ENCODE results near the gene CHST15.
"Not testable (repeated sequence)": the region's sequence is repeated elsewhere in the genome, so short reads cannot be mapped to it uniquely, and the experiment has no call there.

CHST15 gene

GRCh38 chr10:124095096-124095495 lies 1.7 kb upstream of the CHST15 start:
- H3K79me2 ChIP-seq (ENCODE audit: insufficient read depth, low read length) = no peaks in the 10 kb centered on the region
- no peak overlapping the region for H3K4me2 ChIP-seq (ENCODE audit: low read depth, low read length, poor library complexity, severe bottlenecking)
- H4K20me1 ChIP-seq (ENCODE audit: insufficient read depth, low read length, poor library complexity, severe bottlenecking) = no peaks in the 10 kb centered on the region
- H3K4me1 ChIP-seq (ENCODE audit: insufficient read depth, low read length, poor library complexity, severe bottlenecking) = no peaks in the 10 kb centered on the region
- no peaks in the 10 kb centered on the region for H3K9me3 ChIP-seq (ENCODE audit: insufficient read depth, low read depth, low read length)
- H3K4me3 ChIP-seq (ENCODE audit: low read length, poor library complexity, severe bottlenecking) = no peak overlapping the region
- H3K36me3 ChIP-seq (ENCODE audit: insufficient read depth, low read length) = no peaks in the 10 kb centered on the region
- TF ChIP-seq CTCF (conservative IDR thresholded peaks at IDR 0.05; ENCODE audit: low read length) (no peak), EZH2phosphoT487 (IDR thresholded peaks at IDR 0.05; ENCODE audit: borderline replicate concordance) (no peak)
- no peaks in the 10 kb centered on the region for H3F3A ChIP-seq (ENCODE audit: low read depth)
- H2AFZ ChIP-seq (ENCODE audit: low read length) = no peak overlapping the region
- H3K27me3 ChIP-seq (ENCODE audit: insufficient read depth, low read length, poor library complexity, severe bottlenecking) = no peaks in the 10 kb centered on the region
- no peak overlapping the region for H3K9ac ChIP-seq (ENCODE audit: low read depth, low read length, poor library complexity, severe bottlenecking)
- no peaks in the 10 kb centered on the region for H3K9me2 ChIP-seq (replicated peaks; ENCODE audit: low read depth, low read length)

GRCh38 chr10:124094419-124094785 lies 1.0 kb upstream of the CHST15 start:
- no peaks in the 10 kb centered on the region for H3K9me3 ChIP-seq (ENCODE audit: insufficient read depth, low read depth, low read length)
- no peaks in the 10 kb centered on the region for H3K79me2 ChIP-seq (ENCODE audit: insufficient read depth, low read length)
- H3K4me1 ChIP-seq (ENCODE audit: insufficient read depth, low read length, poor library complexity, severe bottlenecking) = no peaks in the 10 kb centered on the region
- H3K4me3 ChIP-seq (ENCODE audit: low read length, poor library complexity, severe bottlenecking) = no peak overlapping the region
- TF ChIP-seq EZH2phosphoT487 (IDR thresholded peaks at IDR 0.05; ENCODE audit: borderline replicate concordance) = no peak
- TF ChIP-seq CTCF (conservative IDR thresholded peaks at IDR 0.05; ENCODE audit: low read length) = no peak
- H3K36me3 ChIP-seq (ENCODE audit: insufficient read depth, low read length) = no peaks in the 10 kb centered on the region
- no peak overlapping the region for H3K4me2 ChIP-seq (ENCODE audit: low read depth, low read length, poor library complexity, severe bottlenecking)
- no peak overlapping the region for H3K9ac ChIP-seq (ENCODE audit: low read depth, low read length, poor library complexity, severe bottlenecking)
- H4K20me1 ChIP-seq (ENCODE audit: insufficient read depth, low read length, poor library complexity, severe bottlenecking) = no peaks in the 10 kb centered on the region
- no peak overlapping the region for H2AFZ ChIP-seq (ENCODE audit: low read length)
- H3F3A ChIP-seq (ENCODE audit: low read depth) = no peaks in the 10 kb centered on the region
- no peaks in the 10 kb centered on the region for H3K9me2 ChIP-seq (replicated peaks; ENCODE audit: low read depth, low read length)
- H3K27me3 ChIP-seq (ENCODE audit: insufficient read depth, low read length, poor library complexity, severe bottlenecking) = no peaks in the 10 kb centered on the region

GRCh38 chr10:124093774-124094418 lies 498 bp upstream of the CHST15 start:
- not testable (repeated sequence) for H3K9me3 ChIP-seq (ENCODE audit: insufficient read depth, low read depth, low read length); H3K36me3 ChIP-seq (ENCODE audit: insufficient read depth, low read length); H3K9me2 ChIP-seq (replicated peaks; ENCODE audit: low read depth, low read length); H3K79me2 ChIP-seq (ENCODE audit: insufficient read depth, low read length); H3K4me3 ChIP-seq (ENCODE audit: low read length, poor library complexity, severe bottlenecking); H3K9ac ChIP-seq (ENCODE audit: low read depth, low read length, poor library complexity, severe bottlenecking); H2AFZ ChIP-seq (ENCODE audit: low read length); H4K20me1 ChIP-seq (ENCODE audit: insufficient read depth, low read length, poor library complexity, severe bottlenecking); H3K27me3 ChIP-seq (ENCODE audit: insufficient read depth, low read length, poor library complexity, severe bottlenecking); H3K4me1 ChIP-seq (ENCODE audit: insufficient read depth, low read length, poor library complexity, severe bottlenecking); H3F3A ChIP-seq (ENCODE audit: low read depth); H3K4me2 ChIP-seq (ENCODE audit: low read depth, low read length, poor library complexity, severe bottlenecking)

GRCh38 chr10:124092250-124092859 lies 1.0 kb downstream of the CHST15 start:
- no peaks in the 10 kb centered on the region for H3K36me3 ChIP-seq (ENCODE audit: insufficient read depth, low read length)
- H3K79me2 ChIP-seq (ENCODE audit: insufficient read depth, low read length) = no peaks in the 10 kb centered on the region
- H3K9ac ChIP-seq (ENCODE audit: low read depth, low read length, poor library complexity, severe bottlenecking) = no peak overlapping the region
- H3K9me2 ChIP-seq (replicated peaks; ENCODE audit: low read depth, low read length) = no peaks in the 10 kb centered on the region
- no peaks in the 10 kb centered on the region for H3K4me1 ChIP-seq (ENCODE audit: insufficient read depth, low read length, poor library complexity, severe bottlenecking)
- no peaks in the 10 kb centered on the region for H3K9me3 ChIP-seq (ENCODE audit: insufficient read depth, low read depth, low read length)
- TF ChIP-seq CTCF (conservative IDR thresholded peaks at IDR 0.05; ENCODE audit: low read length) (no peak), EZH2phosphoT487 (IDR thresholded peaks at IDR 0.05; ENCODE audit: borderline replicate concordance) (no peak)
- no peaks in the 10 kb centered on the region for H4K20me1 ChIP-seq (ENCODE audit: insufficient read depth, low read length, poor library complexity, severe bottlenecking)
- no peak overlapping the region for H3K4me2 ChIP-seq (ENCODE audit: low read depth, low read length, poor library complexity, severe bottlenecking)
- H3F3A ChIP-seq (ENCODE audit: low read depth) = no peaks in the 10 kb centered on the region
- H3K27me3 ChIP-seq (ENCODE audit: insufficient read depth, low read length, poor library complexity, severe bottlenecking) = no peaks in the 10 kb centered on the region
- no peak overlapping the region for H2AFZ ChIP-seq (ENCODE audit: low read length)
- H3K4me3 ChIP-seq (ENCODE audit: low read length, poor library complexity, severe bottlenecking) = no peak overlapping the region

Data from Loucy (cell line).